ENCODE measurements around the gene CCDC3.
"Not testable (repeated sequence)": the region's sequence is repeated elsewhere in the genome, so short reads cannot be mapped to it uniquely, and the experiment has no call there.

CCDC3 gene

GRCh38 chr10:12999849-13000248 lies 1.7 kb downstream of the CCDC3 start:
- no peak for DNase-seq

- DNase-seq, result no peak
Measured at GRCh38 chr10:12995425-12995861, 6.1 kb downstream of the CCDC3 start.

- no peak for DNase-seq
Measured at GRCh38 chr10:12993595-12993994, 7.9 kb downstream of the CCDC3 start.

- DNase-seq, result no peak
Measured at GRCh38 chr10:12985347-12985746, 16.2 kb downstream of the CCDC3 start.

- DNase-seq, result no peak
Measured at GRCh38 chr10:12984165-12984747, 17.3 kb downstream of the CCDC3 start.

GRCh38 chr10:12983568-12983967 lies 17.9 kb downstream of the CCDC3 start:
- not testable (repeated sequence) for DNase-seq

GRCh38 chr10:12981570-12981969 lies 19.9 kb downstream of the CCDC3 start:
- no peak for DNase-seq

GRCh38 chr10:12980713-12981306 lies 20.7 kb downstream of the CCDC3 start:
- no peak for DNase-seq

- DNase-seq, result no peak
Measured at GRCh38 chr10:12980102-12980661, 21.3 kb downstream of the CCDC3 start.

- DNase-seq, result no peak
Measured at GRCh38 chr10:12978891-12979290, 22.6 kb downstream of the CCDC3 start.

- DNase-seq, result no peak
Measured at GRCh38 chr10:12975906-12976305, 25.6 kb downstream of the CCDC3 start.

GRCh38 chr10:12975266-12975665 lies 26.2 kb downstream of the CCDC3 start:
- no peak for DNase-seq

GRCh38 chr10:12974491-12975199 lies 26.9 kb downstream of the CCDC3 start:
- DNase-seq, result no peak

- no peak for DNase-seq
Measured at GRCh38 chr10:12974078-12974477, 27.4 kb downstream of the CCDC3 start.

GRCh38 chr10:12973149-12973718 lies 28.3 kb downstream of the CCDC3 start:
- DNase-seq, result no peak

GRCh38 chr10:12972146-12972545 lies 29.4 kb downstream of the CCDC3 start:
- no peak for DNase-seq

- no peak for DNase-seq
Measured at GRCh38 chr10:12971001-12971788, 30.3 kb downstream of the CCDC3 start.

GRCh38 chr10:12969951-12970350 lies 31.6 kb downstream of the CCDC3 start:
- DNase-seq, result no peak

GRCh38 chr10:12966067-12966466 lies 35.4 kb downstream of the CCDC3 start:
- DNase-seq, result no peak

- DNase-seq, result no peak
Measured at GRCh38 chr10:12965571-12965970, 35.9 kb downstream of the CCDC3 start.

- DNase-seq, result no peak
Measured at GRCh38 chr10:12962556-12962955, 39.0 kb downstream of the CCDC3 start.

GRCh38 chr10:12961416-12962205 lies 39.9 kb downstream of the CCDC3 start:
- no peak for DNase-seq

Data from activated effector memory CD4-positive, alpha-beta T cell treated with anti-CD3 and anti-CD28 coated beads, Interleukin-2, amount 50 U/mL, for 16 hours (primary cell).